GM10248 (cell line): ENCODE measurements around the gene FSHR.

Source experiments
- CTCF ChIA-PET: fragments of 300-600 bp; sonication (Branson Sonifier 250); formaldehyde crosslinking; extraction: SDS; loops from one replicate; lab custom pipeline; 2021; ENCODE audit warnings: antibody characterized with exemption; lab: Yijun Ruan, JAX
- POLR2A ChIA-PET: fragments of 350-650 bp; sonication (Branson Sonifier 250); formaldehyde crosslinking; extraction: SDS; loops from one replicate; lab custom pipeline; 2020; ENCODE audit warnings: antibody characterized with exemption; lab: Yijun Ruan, JAX
- DNase-seq: peaks from one replicate; pipeline ENCODE4 v3.0.0; 2012; ENCODE audit errors: extremely low spot score
- CTCF ChIP-seq: IDR thresholded peaks from 2 replicates; pipeline ENCODE4 v1.5.1; 2012; ENCODE audit warnings: mild to moderate bottlenecking, low read depth; ENCODE audit errors: extremely low read depth, missing control alignments, control extremely low read depth

Gene FSHR

GRCh38 chr2:49045083-49045482 is 109.2 kb downstream of the FSHR start:
- POLR2A ChIA-PET = no interaction called here
- no peak for TF ChIP-seq CTCF
- DNase-seq = no peak
- CTCF ChIA-PET = no interaction called here

GRCh38 chr2:49044350-49045079 is 109.8 kb downstream of the FSHR start:
- POLR2A ChIA-PET = no interaction called here
- CTCF ChIA-PET = interaction anchor here (1.0 kb wide), 1 partner anchor 17 kb away, joined by 3 read pairs; no protein-coding TSS in a partner anchor
- no peak for DNase-seq
- TF ChIP-seq CTCF = peak; percentile 7

- ChIA-PET CTCF (interaction anchor here (1.0 kb wide), 1 partner anchor 16 kb away, joined by 3 read pairs; no protein-coding TSS in a partner anchor), POLR2A (no interaction called here)
- no peak for TF ChIP-seq CTCF
- DNase-seq = no peak
Observed at GRCh38 chr2:49043405-49043982, 110.8 kb downstream of the FSHR start.

GRCh38 chr2:49042488-49042887 is 111.8 kb downstream of the FSHR start:
- ChIA-PET CTCF (interaction anchor here (1.8 kb wide), 1 partner anchor 11 kb away, joined by 3 read pairs; no protein-coding TSS in a partner anchor), POLR2A (no interaction called here)
- TF ChIP-seq CTCF = no peak
- no peak for DNase-seq

- CTCF ChIA-PET = interaction anchor here (1.8 kb wide), 1 partner anchor 10 kb away, joined by 3 read pairs; no protein-coding TSS in a partner anchor
- POLR2A ChIA-PET = no interaction called here
- no peak for TF ChIP-seq CTCF
- no peak for DNase-seq
Observed at GRCh38 chr2:49041061-49041460, 113.3 kb downstream of the FSHR start.

- TF ChIP-seq CTCF = no peak
- ChIA-PET POLR2A (no interaction called here), CTCF (no interaction called here)
- DNase-seq = no peak
Observed at GRCh38 chr2:49037197-49037596, 117.1 kb downstream of the FSHR start.
